Stimulated activated CD4-positive, alpha-beta T cell treated with anti-CD3 and anti-CD28 coated beads, Interleukin-12 subunit alpha, Interleukin-12 subunit beta, amount 100 ng/mL, for 4 hours (primary cell): ENCODE measurements around the gene DEUP1.
"Not testable (repeated sequence)": the region's sequence is repeated elsewhere in the genome, so short reads cannot be mapped to it uniquely, and the experiment has no call there.

ENCODE experiments used
- DNase-seq: peaks from one replicate; pipeline ENCODE4 v3.0.0-alpha.2; 2020

DEUP1 gene, protein sequence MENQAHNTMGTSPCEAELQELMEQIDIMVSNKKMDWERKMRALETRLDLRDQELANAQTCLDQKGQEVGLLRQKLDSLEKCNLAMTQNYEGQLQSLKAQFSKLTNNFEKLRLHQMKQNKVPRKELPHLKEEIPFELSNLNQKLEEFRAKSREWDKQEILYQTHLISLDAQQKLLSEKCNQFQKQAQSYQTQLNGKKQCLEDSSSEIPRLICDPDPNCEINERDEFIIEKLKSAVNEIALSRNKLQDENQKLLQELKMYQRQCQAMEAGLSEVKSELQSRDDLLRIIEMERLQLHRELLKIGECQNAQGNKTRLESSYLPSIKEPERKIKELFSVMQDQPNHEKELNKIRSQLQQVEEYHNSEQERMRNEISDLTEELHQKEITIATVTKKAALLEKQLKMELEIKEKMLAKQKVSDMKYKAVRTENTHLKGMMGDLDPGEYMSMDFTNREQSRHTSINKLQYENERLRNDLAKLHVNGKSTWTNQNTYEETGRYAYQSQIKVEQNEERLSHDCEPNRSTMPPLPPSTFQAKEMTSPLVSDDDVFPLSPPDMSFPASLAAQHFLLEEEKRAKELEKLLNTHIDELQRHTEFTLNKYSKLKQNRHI

DNA sequence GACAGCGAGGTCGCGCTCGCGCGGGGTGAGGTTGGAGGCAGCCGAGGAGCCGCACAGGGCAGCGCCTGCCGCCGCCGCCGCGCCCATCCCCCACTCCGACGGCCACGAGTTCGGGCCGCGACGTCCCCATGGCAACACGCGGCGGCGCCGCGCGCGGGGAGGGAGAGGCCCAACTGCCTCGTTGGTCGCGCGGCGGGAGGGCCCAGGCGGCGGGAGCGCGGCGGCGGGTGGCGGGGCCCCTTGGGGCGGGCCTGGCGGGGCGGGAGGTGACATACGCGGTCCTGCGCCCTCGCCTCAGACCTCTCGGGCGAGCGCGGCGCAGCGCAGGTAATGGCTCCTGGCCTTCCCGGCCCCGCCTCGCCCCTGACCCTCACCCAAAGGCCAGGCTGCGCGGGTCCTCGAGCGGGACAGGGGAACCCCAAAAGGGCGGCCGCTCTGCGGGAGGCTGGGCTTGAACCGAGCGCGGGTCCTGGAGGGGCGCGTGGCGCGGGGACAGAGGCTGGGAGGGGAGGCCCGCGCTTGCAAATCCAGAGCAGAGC lies at the start of gene DEUP1:
Gene DEUP1 (plus strand): TSS at position 297 of the 539 bp plus-strand sequence. CDS start 1,518 bp downstream, outside the sequence.
- no peak for DNase-seq

DNA sequence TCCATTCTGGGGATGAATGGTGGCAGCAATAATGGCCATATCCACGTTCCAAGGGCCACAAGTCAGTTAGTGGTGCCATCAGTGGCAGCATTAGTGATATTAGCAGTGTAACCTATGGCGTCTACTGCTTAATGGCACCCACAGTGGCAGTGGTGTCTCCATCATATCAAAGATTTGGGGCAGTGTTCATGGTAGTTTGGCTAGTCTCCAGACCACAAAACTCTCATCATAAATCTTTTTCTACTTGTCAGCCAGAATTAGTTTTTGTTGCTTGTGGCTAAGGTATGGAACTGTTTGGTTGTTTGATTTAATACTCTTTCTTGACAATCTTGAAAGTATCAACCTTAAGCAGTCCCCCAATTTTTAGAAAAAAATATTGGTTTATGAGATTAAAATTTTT lies 45.1 kb upstream of the DEUP1 start:
- no peak for DNase-seq

DNA sequence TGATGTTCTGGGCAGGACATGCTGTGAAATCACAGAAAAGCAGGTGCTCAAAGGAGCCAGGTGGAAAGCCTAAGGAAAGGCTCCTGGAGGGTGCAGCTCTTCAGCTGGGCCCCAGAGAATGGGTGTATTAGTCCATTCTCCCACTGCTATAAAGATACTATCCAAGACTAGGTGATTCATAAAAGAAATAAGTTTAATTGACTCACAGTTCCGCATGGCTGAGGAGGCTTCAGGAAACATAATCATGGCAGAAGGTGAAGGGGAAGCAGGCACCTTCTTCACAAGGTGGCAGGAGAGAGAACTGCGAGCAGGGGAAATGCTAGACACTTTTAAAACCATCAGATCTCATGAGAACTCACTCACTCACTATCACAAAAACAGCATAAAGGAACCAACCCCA lies 43.1 kb upstream of the DEUP1 start:
- DNase-seq = no peak

DNA sequence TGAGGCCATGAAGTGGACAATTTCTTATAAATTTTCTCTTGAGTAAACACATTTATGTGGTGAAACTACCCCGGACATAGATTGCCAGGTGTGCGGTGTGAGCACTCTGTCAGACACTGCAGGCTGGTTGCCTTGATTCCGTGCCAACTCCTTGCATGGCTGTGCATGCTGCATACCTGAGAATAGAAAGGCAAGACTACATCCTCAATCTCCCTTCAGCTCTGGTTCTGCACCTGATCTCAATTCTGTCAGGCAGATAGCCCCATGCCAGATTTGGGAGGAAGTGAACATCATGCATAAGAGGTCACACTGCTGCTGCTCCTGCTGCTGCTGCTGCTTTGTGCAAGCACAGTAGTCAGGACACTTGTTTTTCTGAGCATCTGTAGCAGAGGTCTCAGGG lies 42.5 kb upstream of the DEUP1 start:
- DNase-seq = no peak

DNA sequence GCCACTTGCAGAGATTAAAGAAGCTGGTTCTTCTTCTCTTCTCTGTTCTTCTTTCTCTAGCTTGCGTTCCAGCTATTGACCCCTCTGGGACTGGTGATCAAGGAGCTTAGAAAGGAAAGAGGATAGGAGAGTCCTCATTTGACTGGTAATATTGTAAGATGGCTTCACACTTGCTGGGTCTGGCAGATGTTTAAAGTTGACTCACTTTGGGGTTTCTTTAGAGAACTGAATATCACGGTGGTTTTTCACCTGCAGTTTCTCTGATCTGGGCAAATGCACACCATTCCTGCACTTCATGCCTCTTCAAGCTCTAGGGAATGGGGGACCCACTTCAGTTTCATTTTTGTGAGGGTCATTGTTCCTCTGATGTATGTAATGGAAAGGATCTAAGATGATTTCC lies 41.8 kb upstream of the DEUP1 start:
- no peak for DNase-seq

GRCh38 chr11:93289782-93290463 lies 40.6 kb upstream of the DEUP1 start:
- no peak for DNase-seq

GRCh38 chr11:93291110-93291509 lies 39.4 kb upstream of the DEUP1 start:
- no peak for DNase-seq

DNA sequence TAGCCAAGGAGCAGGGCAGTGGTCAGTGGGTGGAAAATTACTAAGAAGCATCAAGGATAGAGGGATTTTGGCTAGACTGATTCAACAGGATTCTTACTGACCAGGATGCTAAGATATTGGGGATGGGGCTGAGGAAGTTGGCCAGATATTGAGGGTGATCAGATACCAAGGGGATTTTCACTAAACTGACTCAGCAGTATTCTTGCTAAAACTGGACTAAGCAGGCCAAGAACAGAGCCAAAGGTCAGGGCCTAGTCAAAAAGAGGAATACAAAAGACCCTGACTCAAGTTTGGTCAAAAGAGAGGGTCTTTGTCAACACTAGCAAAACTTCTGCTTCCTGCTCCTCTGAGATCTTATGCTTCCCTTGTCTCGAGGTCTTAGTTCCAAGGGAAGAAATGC lies 38.6 kb upstream of the DEUP1 start:
- no peak for DNase-seq

- DNase-seq = no peak
Measured at GRCh38 chr11:93295921-93296575, 34.5 kb upstream of the DEUP1 start.

DNA sequence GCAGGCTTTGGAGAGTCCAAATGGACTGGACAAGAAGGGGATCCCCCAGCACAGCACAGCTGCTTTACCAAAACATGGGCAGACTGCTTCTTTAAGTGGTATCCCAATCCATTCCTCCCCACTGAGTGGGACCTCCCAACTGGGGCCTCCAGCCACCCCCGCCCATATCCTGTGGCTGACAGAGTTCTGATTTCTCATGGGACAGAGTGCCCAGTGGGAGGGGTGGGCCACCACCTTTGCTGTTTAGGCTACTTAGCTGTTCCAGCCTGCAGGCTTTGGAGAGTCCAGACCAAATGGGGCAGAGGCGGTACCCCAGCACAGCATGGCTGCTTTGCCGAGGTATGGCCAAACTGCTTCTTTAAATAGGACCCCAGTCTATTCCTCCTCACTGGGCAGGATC lies 26.9 kb upstream of the DEUP1 start:
- DNase-seq = no peak

DNA sequence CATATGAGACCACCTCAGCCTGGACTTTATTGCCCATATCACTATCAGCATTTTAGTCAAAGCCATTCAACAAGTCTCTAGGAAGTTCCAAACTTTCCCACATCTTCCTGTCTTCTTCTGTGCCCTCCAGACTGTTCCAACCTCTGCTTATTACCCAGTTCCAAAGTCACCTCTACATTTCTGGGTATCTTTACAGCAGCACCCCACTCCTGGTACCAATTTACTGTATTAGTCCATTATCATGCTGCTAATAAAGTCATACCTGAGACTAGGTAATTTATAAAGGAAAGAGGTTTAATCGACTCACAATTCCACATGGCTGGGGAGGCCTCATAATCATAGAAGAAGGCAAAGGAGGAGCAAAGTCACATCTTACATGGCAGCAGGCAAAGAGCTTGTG lies 16.1 kb upstream of the DEUP1 start:
- DNase-seq = not testable (repeated sequence)

DNA sequence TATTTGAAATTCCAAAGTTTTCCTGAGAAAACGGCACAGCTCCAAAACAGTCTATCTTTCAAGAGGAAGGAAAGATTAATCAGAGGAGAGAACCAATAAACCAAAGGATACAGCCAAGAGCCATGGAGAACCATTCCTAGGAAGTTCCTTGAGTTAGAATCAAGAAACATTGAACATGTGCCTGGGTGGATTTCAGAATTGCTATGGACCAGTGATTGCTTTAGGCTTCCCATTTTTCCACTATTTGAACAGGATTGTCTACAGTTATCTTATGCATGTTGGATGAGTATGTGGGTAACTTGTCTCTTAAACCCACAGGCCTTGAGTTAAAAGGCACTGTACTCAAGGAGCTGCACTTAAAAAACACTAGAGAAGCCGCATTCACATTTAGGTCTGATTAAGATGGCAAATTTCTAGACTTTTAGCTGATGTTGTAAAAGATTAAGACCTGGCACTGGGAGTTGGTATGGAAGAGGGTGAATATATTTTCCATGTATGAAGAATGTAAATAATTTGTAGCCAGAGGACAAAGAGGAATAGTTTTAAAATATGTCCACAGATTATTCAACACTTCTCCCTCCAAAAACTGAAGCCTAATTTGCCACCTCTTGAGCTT lies 11.2 kb upstream of the DEUP1 start:
- no peak for DNase-seq

DNA sequence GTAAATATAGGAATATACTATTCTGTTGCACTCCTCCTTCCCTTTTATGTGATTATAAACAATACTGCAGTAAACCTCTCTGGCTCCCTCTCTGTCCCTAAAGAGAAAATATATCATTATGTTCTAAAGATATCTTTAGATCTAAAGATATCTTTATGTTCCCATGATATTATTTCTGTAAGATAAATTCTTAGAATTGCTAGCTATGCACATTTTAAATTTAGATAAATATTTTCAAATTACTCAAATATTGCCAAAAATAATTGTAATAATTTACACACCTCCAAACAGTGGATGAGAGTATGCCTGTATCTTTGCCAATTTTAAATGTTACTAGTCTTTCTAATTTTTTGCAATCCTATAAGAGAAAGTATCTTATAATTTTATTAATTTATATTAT lies 10.3 kb upstream of the DEUP1 start:
- no peak for DNase-seq

- no peak for DNase-seq
Measured at GRCh38 chr11:93322207-93322606, 8.3 kb upstream of the DEUP1 start.

DNA sequence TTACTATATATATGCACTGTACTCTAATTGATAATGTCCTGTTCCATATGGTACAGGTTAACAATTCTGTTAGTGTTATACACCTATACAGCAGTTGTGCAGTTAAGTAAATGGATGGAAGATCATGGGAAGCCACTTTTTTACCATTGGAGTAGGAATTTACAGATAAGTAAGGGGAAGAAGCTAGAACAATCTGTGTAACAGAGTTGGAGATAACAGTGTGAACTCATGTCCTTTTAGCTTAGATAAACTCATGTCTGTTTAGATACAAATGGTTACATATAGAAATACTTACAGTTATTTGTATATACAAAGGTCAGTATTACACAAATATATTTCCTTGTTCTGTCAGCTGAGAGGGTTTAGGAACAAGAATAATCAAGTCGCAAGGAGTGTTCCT lies 6.8 kb upstream of the DEUP1 start:
- DNase-seq = no peak

GRCh38 chr11:93324500-93324899 lies 6.0 kb upstream of the DEUP1 start:
- DNase-seq = no peak

- DNase-seq = no peak
Measured at GRCh38 chr11:93326681-93327080, 3.9 kb upstream of the DEUP1 start.

DNA sequence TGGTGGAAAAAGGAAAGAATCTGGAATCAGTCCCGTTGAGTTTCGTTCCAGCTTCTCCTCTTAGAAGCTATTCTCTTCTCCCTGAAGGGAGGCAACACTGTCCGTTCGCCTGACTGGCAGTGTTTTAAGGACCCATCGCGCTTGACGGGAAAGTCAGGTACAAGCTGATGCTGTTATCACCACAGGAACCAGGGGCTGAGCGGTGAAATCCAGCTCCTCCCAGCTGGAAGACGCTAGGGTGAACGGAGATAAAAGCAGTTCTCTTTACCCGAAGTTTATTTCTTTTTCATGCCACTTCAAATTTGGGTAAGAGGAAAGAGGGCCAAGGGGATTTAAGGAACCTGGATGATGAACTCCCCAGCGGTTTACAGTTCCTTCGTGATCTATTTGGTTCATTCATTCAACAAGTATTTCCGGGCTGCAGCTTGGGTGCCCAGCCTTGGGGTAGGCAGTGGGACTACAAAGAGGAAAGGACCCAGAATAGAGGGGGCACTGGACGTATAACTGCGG lies 551 bp upstream of the DEUP1 start:
- no peak for DNase-seq

- no peak for DNase-seq
Measured at GRCh38 chr11:93340223-93340622, 9.7 kb downstream of the DEUP1 start.

- DNase-seq = no peak
Measured at GRCh38 chr11:93344855-93345333, 14.4 kb downstream of the DEUP1 start.

DNA sequence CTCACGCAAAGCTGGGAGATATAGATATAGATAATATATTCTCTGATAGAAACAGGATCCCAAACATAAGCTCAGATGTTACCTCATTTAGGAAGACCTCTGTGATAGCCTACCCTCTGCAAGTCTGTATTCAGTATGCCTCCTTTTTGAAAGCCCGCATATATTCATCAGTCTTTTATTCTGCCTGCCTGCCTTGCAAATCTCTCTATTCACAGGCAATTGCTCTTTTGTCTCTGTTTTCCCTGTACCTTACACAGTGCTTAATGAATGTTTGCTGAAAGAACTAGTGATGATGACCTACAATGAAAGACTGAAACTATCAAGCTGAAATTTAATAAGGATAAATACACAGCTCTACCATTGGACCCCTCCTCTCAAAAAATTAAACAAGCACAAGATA lies 18.4 kb downstream of the DEUP1 start:
- no peak for DNase-seq

DNA sequence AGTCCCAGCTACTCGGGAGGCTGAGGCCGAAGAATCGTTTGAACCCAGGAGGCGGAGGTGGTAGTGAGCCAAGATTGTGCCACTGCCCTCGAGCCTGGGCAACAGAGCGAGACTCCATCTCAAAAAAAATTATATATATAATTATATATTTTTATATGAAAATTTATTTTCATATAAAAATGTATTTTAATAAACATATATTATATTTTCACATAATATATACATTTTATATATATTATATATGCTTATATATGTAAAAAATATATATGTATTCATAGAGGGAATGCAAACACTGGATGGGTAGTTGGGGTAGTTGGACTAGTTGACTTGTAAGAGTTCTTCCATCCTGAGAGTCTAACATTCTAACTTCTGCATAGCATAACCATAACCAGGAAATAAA lies 20.3 kb downstream of the DEUP1 start:
- DNase-seq = no peak
